Measurements from ENCODE around the gene ABTB1.
"Not testable (repeated sequence)": the region's sequence is repeated elsewhere in the genome, so short reads cannot be mapped to it uniquely, and the experiment has no call there.

ABTB1 gene

DNA sequence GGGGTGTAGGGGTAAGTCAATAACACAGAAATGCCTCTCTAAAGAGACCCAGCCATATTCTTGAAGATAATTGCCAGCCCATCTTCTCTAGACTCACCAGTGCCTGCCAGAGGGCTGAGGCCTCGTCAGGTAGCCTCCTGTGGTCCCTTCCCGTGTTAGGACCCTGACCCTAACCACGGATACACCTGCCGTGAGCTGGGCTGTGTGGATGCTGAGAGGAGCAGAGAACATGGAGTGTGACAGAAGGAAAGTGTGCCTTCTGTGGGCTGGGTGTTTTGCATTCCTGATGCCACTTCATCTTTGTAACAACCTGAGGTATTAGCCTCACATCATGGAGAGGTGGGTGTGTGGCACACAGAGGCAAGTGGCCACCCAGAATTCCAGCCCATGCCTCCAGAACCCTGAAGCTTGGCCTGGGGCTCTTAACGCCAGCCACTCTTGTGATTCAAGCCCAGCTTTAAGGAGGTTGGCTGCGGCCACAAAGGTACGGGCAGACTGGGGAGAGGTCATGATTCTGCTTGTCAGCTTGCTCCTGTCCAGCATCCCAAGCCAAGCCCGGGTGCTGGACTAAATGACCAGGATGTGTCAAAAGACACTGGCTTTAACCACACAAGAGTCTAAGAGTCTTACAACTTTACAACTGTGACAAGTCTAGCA lies 21.1 kb upstream of the ABTB1 start:
- no peaks in the 10 kb centered on the region for H4K20me1 ChIP-seq (ENCODE audit: insufficient read depth, low read length)
- no peaks in the 10 kb centered on the region for H3K79me2 ChIP-seq (ENCODE audit: low read length)
- H3K9me3 ChIP-seq (ENCODE audit: insufficient read depth, low read length), result no peaks in the 10 kb centered on the region
- no peak overlapping the region for H3K27ac ChIP-seq (ENCODE audit: low read length)
- peaks cover 20% of the 10 kb centered on the region for H3K4me1 ChIP-seq (ENCODE audit: low read length)
- H3K9ac ChIP-seq (ENCODE audit: low read length), result no peak overlapping the region
- no peak overlapping the region for H3K4me3 ChIP-seq (ENCODE audit: low read length)
- no peak overlapping the region for H2AFZ ChIP-seq (ENCODE audit: low read depth, low read length)
- TF ChIP-seq EZH2phosphoT487 (IDR thresholded peaks at IDR 0.05; ENCODE audit: low read depth), result no peak
- TF ChIP-seq, protein P1, sequence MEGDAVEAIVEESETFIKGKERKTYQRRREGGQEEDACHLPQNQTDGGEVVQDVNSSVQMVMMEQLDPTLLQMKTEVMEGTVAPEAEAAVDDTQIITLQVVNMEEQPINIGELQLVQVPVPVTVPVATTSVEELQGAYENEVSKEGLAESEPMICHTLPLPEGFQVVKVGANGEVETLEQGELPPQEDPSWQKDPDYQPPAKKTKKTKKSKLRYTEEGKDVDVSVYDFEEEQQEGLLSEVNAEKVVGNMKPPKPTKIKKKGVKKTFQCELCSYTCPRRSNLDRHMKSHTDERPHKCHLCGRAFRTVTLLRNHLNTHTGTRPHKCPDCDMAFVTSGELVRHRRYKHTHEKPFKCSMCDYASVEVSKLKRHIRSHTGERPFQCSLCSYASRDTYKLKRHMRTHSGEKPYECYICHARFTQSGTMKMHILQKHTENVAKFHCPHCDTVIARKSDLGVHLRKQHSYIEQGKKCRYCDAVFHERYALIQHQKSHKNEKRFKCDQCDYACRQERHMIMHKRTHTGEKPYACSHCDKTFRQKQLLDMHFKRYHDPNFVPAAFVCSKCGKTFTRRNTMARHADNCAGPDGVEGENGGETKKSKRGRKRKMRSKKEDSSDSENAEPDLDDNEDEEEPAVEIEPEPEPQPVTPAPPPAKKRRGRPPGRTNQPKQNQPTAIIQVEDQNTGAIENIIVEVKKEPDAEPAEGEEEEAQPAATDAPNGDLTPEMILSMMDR (IDR thresholded peaks at IDR 0.05; ENCODE audit: low read depth, low read length), result no peak
- no peaks in the 10 kb centered on the region for H3K27me3 ChIP-seq (ENCODE audit: low read depth, low read length)
- no peak overlapping the region for H3K4me2 ChIP-seq (ENCODE audit: low read length)
- no peaks in the 10 kb centered on the region for H3K36me3 ChIP-seq (replicated peaks; ENCODE audit: low read depth, low read length)

DNA sequence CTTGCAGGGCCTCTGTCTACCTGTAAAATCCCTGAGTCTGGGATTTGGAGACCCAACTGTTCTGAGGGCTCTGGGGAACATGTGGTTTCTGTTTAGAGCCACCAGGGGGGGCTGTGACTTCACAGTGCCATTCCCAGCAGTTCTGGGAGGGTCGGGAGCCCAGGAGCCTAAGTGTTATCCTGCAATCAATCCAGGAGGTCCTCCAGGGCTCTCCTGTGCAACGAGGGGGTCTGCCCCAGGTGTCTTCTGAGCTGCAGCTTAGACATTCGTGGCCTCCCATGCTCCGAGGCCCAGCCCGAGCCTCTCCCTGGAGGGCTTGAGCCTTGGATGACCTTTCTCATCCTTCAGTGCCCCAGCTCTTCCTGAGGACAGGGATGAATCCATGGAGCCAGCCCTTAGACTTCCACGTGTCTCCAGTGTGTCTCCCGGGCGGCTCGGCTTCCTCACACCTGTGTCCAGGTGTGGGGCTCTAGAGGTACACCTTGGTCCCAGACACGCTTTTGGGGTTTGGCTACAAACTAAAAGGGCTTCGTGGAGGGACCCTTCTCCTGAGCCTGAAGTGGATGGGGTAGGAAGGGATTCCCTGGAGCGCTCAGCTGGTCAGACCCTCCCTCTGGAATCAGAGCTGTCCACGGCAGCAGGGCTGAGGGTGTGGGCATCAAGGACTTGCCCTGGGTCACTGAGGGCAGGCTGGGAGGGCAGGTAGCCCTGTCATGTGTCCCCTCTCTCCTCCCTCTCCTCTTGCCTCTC lies 20.3 kb upstream of the ABTB1 start:
- Histone ChIP-seq H3K36me3 (replicated peaks; ENCODE audit: low read depth, low read length) (no peaks in the 10 kb centered on the region), H3K4me1 (ENCODE audit: low read length) (peaks cover 20% of the 10 kb centered on the region), H3K4me2 (ENCODE audit: low read length) (peak overlapping the region; percentile 24; the same call in 1 of the 2 replicates), H3K79me2 (ENCODE audit: low read length) (no peaks in the 10 kb centered on the region), H2AFZ (ENCODE audit: low read depth, low read length) (no peak overlapping the region; the same call in 1 of the 2 replicates), H3K4me3 (ENCODE audit: low read length) (no peak overlapping the region), H3K27ac (ENCODE audit: low read length) (no peak overlapping the region), H3K27me3 (ENCODE audit: low read depth, low read length) (no peaks in the 10 kb centered on the region), H3K9me3 (ENCODE audit: insufficient read depth, low read length) (no peaks in the 10 kb centered on the region), H4K20me1 (ENCODE audit: insufficient read depth, low read length) (no peaks in the 10 kb centered on the region), H3K9ac (ENCODE audit: low read length) (no peak overlapping the region)
- TF ChIP-seq, protein P1 (IDR thresholded peaks at IDR 0.05; ENCODE audit: low read depth, low read length), result peak; percentile 89
- no peak for TF ChIP-seq EZH2phosphoT487 (IDR thresholded peaks at IDR 0.05; ENCODE audit: low read depth)

DNA sequence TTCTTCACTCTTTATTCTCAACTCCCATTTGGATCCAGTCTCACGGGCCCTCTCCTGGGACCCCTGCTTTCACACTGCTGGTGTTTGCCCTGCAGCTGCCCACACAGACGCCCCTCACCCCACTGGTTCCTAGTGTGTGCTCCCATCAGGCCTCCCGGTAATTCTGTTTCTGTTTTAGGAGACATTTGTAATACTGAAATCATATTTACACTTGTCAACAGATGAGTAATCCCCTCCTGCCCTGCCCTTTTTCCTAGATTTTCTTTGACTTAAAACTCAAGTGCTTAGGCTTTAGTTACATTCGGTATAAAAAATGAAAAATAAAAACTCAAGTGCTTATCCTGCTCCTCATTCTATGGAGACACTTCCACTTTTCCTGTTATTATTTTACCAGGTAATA lies 18.4 kb upstream of the ABTB1 start:
- Histone ChIP-seq H3K36me3 (replicated peaks; ENCODE audit: low read depth, low read length) (no peaks in the 10 kb centered on the region), H3K4me3 (ENCODE audit: low read length) (no peak overlapping the region), H2AFZ (ENCODE audit: low read depth, low read length) (no peak overlapping the region), H3K9me3 (ENCODE audit: insufficient read depth, low read length) (no peaks in the 10 kb centered on the region), H3K4me2 (ENCODE audit: low read length) (no peak overlapping the region), H3K4me1 (ENCODE audit: low read length) (peaks cover 20% of the 10 kb centered on the region), H4K20me1 (ENCODE audit: insufficient read depth, low read length) (no peaks in the 10 kb centered on the region), H3K27me3 (ENCODE audit: low read depth, low read length) (no peaks in the 10 kb centered on the region), H3K27ac (ENCODE audit: low read length) (no peak overlapping the region), H3K79me2 (ENCODE audit: low read length) (no peaks in the 10 kb centered on the region), H3K9ac (ENCODE audit: low read length) (no peak overlapping the region)
- no peak for TF ChIP-seq EZH2phosphoT487 (IDR thresholded peaks at IDR 0.05; ENCODE audit: low read depth)
- TF ChIP-seq, protein P1 (IDR thresholded peaks at IDR 0.05; ENCODE audit: low read depth, low read length), result no peak

DNA sequence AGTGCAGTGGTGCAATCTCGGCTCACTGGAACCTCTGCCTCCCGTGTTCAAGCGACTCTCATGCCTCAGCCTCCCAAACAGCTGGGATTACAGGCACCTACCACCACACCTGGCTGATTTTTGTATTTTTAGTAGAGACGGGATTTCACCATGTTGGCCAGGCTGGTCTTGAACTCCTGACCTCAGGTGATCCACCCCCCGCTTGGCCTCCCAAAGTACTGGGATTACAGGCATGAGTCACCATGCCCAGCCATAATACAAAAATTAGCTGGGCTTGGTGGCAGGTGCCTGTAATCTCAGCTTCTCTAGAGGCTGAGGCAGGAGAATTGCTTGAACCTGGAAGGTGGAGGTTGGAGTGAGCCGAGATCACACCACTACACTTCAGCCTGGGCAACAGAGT lies 17.8 kb upstream of the ABTB1 start:
- H3K27ac ChIP-seq (ENCODE audit: low read length); H3K9ac ChIP-seq (ENCODE audit: low read length); H3K27me3 ChIP-seq (ENCODE audit: low read depth, low read length); H3K4me3 ChIP-seq (ENCODE audit: low read length); H3K4me2 ChIP-seq (ENCODE audit: low read length); H3K79me2 ChIP-seq (ENCODE audit: low read length); H3K9me3 ChIP-seq (ENCODE audit: insufficient read depth, low read length); H4K20me1 ChIP-seq (ENCODE audit: insufficient read depth, low read length); H2AFZ ChIP-seq (ENCODE audit: low read depth, low read length); H3K36me3 ChIP-seq (replicated peaks; ENCODE audit: low read depth, low read length): not testable (repeated sequence)
- peaks cover 20% of the 10 kb centered on the region for H3K4me1 ChIP-seq (ENCODE audit: low read length)

Measured in OCI-LY3 (cell line).